HG03575 (cell line): Measurements from ENCODE around the gene CHCHD6.
A peak's percentile ranks its signal among the peaks of the same experiment; 100 is the strongest.

Source experiments
- ATAC-seq: cut with Tn5 transposase; IDR thresholded peaks from one replicate; pipeline ENCODE4 v1.9.1; 2021; ENCODE audit not compliant: unreplicated experiment, insufficient number of reproducible peaks, low FRiP score; ENCODE audit errors: extremely low read depth

The CHCHD6 gene

DNA sequence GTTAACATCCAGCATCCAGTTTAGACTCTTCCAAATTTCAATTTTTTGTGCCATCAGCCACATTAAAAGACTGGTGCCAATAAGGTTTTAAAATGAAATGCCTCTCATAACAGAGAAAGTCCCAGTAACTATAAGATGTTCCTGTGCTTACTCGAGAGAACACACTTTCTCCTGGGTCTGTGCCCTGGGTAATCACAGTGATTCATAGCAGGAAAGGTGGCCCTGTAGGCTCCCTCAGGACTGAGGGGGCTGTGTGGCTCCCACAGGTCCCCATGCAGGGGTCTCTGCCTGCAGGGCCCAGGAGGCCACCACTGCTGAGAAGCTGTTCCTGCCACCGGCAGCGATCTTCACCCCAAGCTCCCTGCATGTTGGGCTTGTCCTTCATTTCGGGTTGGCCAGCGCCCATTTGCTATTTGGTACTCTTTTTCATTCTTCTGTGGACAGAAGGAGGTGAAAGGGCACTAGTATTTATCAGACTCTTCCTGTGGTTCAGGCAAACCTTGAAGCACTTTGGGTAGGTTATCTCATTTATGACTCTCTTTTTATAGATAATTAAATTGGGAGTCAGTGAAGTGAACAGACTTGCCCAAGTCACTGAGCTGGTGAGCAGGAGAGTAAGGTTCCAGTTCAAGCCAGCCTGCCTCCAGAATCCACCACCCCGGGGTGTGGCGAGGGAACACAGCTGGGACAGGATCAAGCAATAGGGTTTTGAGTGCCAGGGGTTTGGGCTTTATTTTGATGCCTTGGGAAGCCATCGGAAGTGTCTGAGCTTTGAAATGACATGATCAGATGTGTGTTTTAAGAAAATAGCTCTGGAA lies 234.7 kb downstream of the CHCHD6 start:
- no peak for ATAC-seq

GRCh38 chr3:126939338-126939718 lies 235.3 kb downstream of the CHCHD6 start:
- no peak for ATAC-seq

DNA sequence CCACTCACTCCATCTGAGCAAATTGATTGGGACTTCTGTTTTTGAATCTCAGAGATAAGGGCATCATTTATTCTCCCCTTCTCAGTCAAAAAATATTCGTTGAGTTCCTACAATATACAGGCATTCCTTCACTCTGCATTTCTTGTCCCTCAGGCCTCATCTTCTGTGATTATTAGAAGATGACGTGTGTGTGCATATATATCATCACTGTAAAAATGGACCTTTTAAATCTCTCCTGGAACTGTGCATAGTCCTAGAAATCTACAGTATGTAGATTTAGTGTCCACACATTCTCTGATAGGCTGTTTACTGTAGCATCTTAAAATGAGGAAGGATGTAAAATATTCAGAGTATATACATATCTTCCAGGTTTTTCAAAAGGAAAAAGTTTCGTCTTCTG lies 235.7 kb downstream of the CHCHD6 start:
- ATAC-seq: no peak

GRCh38 chr3:126941721-126942270 lies 237.8 kb downstream of the CHCHD6 start:
- ATAC-seq: no peak

DNA sequence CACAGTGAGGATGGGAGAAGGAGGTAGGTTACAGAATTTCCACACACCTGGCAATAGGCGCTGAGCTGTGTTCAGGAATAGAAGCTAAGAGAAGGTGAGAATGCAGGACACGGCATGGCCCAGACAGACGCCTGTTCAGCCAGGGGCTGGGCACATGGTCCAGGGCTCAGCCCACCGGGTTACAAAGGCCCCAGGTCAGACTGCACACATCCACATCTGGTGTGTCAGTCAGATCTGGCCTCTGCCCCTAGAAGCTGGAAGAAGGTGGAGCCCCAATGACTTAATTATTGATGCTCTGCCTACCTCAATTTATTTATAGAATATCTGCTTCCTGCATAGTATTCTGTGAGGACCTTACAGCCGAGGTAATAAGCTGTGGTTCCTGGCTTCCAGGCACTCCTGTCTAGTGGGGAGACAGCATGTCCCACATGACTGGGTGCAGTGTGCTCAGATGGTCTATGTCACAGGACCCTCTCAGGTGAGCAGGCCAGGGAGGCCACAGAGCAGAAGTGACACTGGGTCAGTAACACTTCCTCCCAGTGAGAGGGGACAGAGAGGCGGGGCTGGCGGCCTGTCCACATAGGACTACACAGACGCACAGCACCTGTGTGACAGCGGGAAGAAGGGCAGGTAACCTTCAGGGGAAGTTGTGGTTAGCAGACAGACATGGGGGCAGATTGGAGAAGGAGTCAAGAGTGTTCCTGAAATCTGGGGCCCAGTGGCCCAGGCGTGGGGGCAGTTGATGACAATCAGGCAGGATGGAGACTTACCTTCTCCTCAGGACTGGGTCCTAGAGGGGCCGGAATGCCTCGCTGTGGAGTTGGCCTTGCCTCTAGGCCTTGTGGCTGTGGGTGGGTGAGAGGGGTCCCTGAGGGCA lies 240.3 kb downstream of the CHCHD6 start:
- no peak for ATAC-seq

- no peak for ATAC-seq
Observed at GRCh38 chr3:126945171-126945721, 241.2 kb downstream of the CHCHD6 start.

DNA sequence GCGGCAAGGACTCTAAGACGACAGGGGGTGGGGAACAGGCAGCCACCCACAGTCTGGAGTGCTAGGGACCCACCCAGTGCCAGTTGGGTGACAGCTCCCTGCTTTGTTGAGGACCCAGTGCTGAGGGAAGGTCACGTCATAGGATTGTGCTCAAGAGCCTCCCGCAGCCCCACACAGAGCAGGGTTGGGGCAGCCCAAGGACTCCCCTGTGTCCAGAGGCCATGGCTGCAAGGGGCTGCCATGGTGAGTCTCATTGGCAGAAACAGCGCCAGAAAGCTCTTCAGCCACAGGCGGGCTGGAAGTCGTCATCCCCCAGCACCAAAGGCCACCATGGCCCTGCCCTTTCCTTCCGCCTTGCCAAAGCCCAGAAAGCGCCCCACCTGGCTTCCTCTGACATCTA lies 241.9 kb downstream of the CHCHD6 start:
- ATAC-seq: no peak

DNA sequence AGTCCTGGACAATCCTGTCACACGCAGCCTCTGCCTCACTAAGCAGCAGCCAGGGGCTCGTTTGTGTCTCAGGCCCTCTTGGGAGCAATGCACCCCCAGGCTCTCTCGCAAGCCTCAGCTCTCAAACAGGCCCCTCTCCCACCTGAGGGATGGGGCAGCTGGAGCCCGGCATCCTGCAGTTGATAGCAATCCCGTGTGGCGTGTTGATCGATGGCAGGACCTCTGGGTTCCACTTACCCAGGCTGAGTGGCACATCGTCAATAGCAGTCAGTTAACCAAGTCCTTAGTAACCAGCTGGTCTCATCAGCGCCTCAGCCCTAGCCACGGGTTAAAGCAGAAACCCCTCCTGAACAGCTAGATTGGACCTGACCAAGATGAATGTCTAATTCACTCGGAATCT lies 242.4 kb downstream of the CHCHD6 start:
- ATAC-seq: no peak

DNA sequence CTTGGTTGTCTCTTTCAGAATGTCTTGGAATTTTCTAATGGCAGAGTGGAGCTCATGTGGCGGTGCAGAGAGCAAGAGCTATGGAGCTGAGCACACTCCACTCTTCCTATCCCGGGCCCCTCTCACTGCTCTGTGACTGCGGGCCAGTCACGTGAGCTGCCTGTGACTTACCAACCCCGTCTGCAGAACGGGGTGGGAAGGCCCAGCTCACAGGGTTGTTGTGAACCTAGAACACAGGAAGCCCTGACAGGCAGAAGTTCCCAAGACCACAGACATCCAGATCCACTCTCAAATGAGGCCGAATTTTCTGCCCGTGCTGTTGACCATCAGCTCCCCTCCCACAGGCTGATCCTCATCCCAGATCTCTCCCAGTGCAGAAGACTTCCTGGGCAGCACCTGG lies 243.4 kb downstream of the CHCHD6 start:
- no peak for ATAC-seq

- no peak for ATAC-seq
Observed at GRCh38 chr3:126948980-126949535, 245.0 kb downstream of the CHCHD6 start.

GRCh38 chr3:126951561-126951960 lies 247.5 kb downstream of the CHCHD6 start:
- ATAC-seq: no peak

- no peak for ATAC-seq
Observed at GRCh38 chr3:126952261-126952982, 248.4 kb downstream of the CHCHD6 start.

GRCh38 chr3:126952983-126953660 lies 249.1 kb downstream of the CHCHD6 start:
- ATAC-seq: no peak

DNA sequence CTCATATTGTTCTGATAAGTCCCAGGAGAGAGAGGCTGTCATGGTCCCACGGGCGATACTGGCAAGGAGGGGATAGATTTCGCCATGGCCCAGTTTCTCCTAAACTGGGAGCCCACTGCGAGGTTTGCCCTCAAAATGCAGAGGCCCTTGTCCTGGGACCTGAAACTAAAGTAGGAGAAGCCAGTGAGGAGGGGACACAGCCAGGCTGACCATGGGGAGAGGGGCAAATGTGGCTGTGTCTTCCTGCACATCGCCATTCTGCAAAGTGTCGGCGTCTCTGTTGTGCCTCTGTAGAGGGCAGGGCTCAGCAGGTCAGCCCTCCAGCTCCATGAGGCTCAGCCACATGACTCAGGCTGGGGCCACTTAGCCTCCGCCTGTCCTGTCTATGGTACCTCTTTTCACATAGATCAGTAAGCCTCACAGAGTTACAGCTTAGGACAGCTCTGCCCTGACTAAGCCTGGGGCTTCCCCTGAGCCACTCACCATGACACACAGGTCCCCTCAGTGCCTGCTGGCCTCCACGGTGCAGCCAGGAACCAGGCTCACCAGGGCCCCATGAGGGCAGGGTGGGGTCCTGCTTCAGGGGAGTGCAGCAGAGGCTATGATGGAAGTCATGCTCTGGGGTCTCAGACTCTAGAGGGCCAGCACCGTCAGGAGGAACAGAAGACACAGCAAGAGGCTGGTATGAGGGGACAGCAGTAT lies 250.3 kb downstream of the CHCHD6 start:
- peak; percentile 37 for ATAC-seq

DNA sequence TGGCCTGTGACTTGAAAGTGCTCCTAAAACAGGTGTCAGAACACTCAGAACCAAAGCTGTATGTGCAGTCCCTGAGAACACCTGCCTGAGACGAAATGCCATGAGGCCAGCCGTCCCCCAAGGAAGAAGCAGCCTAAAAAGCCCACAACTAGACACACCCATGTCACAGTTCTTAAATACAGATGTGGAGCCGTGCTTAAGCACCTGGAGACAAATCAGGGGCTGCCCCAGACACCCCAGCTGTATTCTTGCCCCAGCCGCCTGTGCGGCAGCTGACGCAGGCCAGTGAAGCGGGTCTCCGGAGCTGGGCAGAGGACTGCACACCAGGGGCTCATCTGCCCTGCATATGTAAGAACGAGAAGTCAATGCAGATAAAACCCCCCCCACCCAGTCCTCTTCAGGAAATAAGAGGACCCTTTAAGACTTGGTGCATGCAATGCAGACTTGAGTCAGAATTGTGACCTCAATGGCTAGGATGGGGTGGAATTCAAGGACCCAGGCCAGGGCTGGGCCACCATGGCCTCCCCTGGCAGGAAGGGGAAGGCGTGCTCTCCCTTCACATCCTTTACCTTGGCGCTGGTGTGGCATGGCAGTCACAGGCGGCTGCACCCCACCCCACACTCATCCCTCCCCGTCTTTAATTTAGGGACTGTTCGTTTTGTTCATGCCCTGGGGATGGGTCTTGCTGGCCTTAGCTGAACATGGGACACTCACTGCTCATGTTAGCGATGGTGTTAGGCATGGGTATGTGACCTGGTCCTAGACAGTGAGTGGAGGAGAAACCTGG lies 251.2 kb downstream of the CHCHD6 start:
- peak; percentile 60 for ATAC-seq

DNA sequence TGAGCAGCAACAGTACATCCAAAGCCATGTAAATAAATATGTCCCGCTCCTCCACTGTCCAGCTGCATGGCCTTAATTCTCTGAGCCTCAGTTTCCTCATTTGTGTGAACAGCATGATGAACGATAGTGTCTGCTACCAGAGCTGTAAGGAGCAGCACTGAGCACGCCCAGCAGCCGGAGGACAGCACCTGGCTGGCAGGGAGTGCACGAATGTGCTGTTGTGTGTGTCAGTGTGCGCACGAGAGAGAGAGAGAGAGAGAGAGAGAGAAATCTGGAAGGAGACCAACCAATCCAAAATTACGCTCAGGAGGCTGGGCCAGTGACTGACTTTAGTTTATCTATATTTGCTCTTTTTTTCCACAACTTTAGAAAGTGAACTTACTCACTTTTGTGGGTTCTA lies 252.3 kb downstream of the CHCHD6 start:
- ATAC-seq: no peak
